ENCODE measurements around the gene MON1A.

DNA sequence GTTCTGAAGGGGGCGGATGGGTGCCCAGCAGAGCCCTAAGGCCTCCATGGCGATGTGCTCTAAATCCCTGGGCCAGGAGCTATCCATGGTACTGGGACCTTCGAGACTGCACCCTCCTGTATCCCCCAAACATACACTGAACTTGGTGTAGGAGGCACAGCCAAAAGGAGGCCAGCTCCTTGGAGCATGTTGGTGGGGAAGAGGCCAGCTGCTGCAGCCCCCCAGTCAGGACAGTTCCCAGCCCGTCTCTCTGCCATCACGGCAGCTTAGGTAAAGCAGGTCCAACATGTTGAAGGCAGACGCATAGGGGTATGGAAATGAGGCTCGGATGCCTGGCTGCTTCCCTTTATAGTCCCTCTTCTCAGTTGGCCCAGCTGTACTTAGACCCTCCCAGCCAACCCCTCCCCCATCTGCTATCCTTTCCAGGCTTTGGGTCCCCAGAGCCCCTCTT is 61.7 kb downstream of the MON1A start:
- TF ChIP-seq, protein P1, sequence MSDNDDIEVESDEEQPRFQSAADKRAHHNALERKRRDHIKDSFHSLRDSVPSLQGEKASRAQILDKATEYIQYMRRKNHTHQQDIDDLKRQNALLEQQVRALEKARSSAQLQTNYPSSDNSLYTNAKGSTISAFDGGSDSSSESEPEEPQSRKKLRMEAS (IDR thresholded peaks at IDR 0.05; ENCODE audit: low read depth, low read length) = no peak
- no peak for TF ChIP-seq NRF1 (conservative IDR thresholded peaks at IDR 0.05; ENCODE audit: low read depth, low read length)
